ENCODE measurements around the gene PDE6D. TPM values are rescaled to one million over a fixed set of nuclear protein-coding genes. Genes with fewer than 3 reads are reported as not detected.
"Not testable (repeated sequence)": the region's sequence is repeated elsewhere in the genome, so short reads cannot be mapped to it uniquely, and the experiment has no call there.

PDE6D gene
- total and polyA plus RNA-seq, 2 donors (not counting 1 experiment from before 2014, with no cell fraction given) = 31.9 to 36.5 TPM

- DNase-seq (no peak), ATAC-seq (ENCODE audit: low read depth) (no peak)
- POLR2A ChIA-PET = interaction anchor here (0.7 kb wide), 1 partner anchor 89 kb away, joined by 6 read pairs; no protein-coding TSS in a partner anchor
- H3K79me2 ChIP-seq (ENCODE audit: control insufficient read depth, insufficient read depth, low read length) = no peaks in the 10 kb centered on the region
- H3K4me2 ChIP-seq (replicated peaks; ENCODE audit: low read depth, low read length, poor library complexity, severe bottlenecking) = no peak overlapping the region
- CTCF ChIA-PET = no interaction called here
- no CpG with 5 or more reads among the region's 4 CpGs for WGBS (ENCODE audit: insufficient coverage)
- TF ChIP-seq CTCF (IDR thresholded peaks at IDR 0.05) (no peak), EZH2 (IDR thresholded peaks at IDR 0.05; ENCODE audit: borderline replicate concordance, insufficient read depth, low read depth, low read length, poor library complexity, severe bottlenecking) (no peak)
- H3K4me1 Mint-ChIP-seq = no peaks in the 10 kb centered on the region
- no peak overlapping the region for H3K4me3 ChIP-seq (ENCODE audit: control extremely low read depth in 1 of 5, extremely low read depth in 1 of 5, insufficient read depth in 1 of 5, low read depth in 2 of 5, low read length in 4 of 5)
- no peaks in the 10 kb centered on the region for H3K9me3 Mint-ChIP-seq (ENCODE audit: insufficient read depth)
- no peaks in the 10 kb centered on the region for H3K36me3 ChIP-seq (replicated peaks in 1 of 2; ENCODE audit: control extremely low read depth in 1 of 2, control insufficient read depth in 1 of 2, extremely low read depth in 1 of 2, insufficient read depth in 2 of 2, low read length in 1 of 2)
- H3K4me3 Mint-ChIP-seq = no peak overlapping the region
- H3K27me3 Mint-ChIP-seq = no peaks in the 10 kb centered on the region
- no peaks in the 10 kb centered on the region for H3K27me3 ChIP-seq (replicated peaks in 1 of 4; ENCODE audit: control extremely low read depth in 1 of 4, control insufficient read depth in 3 of 4, insufficient read depth in 4 of 4, low read length in 3 of 4)
- no peaks in the 10 kb centered on the region for H3K4me1 ChIP-seq (ENCODE audit: control insufficient read depth in 2 of 2, insufficient read depth in 2 of 2, low read length in 2 of 2)
- H2AFZ ChIP-seq (ENCODE audit: insufficient read depth, low read depth, low read length, poor library complexity, severe bottlenecking) = no peak overlapping the region
- H3K27ac ChIP-seq (ENCODE audit: low read length in 2 of 2) = no peak overlapping the region
- intact Hi-C loops (cut with micrococcal nuclease) = no loop called here
- no peak overlapping the region for H3K27ac Mint-ChIP-seq
- H4K20me1 ChIP-seq (ENCODE audit: control insufficient read depth, insufficient read depth, low read length, poor library complexity, severe bottlenecking) = no peaks in the 10 kb centered on the region
- no peak overlapping the region for H3K9ac ChIP-seq (ENCODE audit: low read length)
- no peaks in the 10 kb centered on the region for H3K9me3 ChIP-seq (ENCODE audit: control extremely low read depth in 1 of 3, control insufficient read depth in 2 of 3, insufficient read depth in 1 of 3, low read length in 2 of 3)
Measured at GRCh38 chr2:231751042-231751815, 29.9 kb downstream of the PDE6D start.

- H3K4me2 ChIP-seq (replicated peaks; ENCODE audit: low read depth, low read length, poor library complexity, severe bottlenecking); H3K27ac Mint-ChIP-seq; H2AFZ ChIP-seq (ENCODE audit: insufficient read depth, low read depth, low read length, poor library complexity, severe bottlenecking); H3K4me1 Mint-ChIP-seq; H3K4me3 ChIP-seq (ENCODE audit: control extremely low read depth in 1 of 5, extremely low read depth in 1 of 5, insufficient read depth in 1 of 5, low read depth in 2 of 5, low read length in 4 of 5); intact Hi-C loops (cut with micrococcal nuclease); H3K9ac ChIP-seq (ENCODE audit: low read length); DNase-seq; H3K79me2 ChIP-seq (ENCODE audit: control insufficient read depth, insufficient read depth, low read length); H3K4me3 Mint-ChIP-seq; H3K27ac ChIP-seq (ENCODE audit: low read length in 2 of 2); H3K36me3 ChIP-seq (replicated peaks in 1 of 2; ENCODE audit: control extremely low read depth in 1 of 2, control insufficient read depth in 1 of 2, extremely low read depth in 1 of 2, insufficient read depth in 2 of 2, low read length in 1 of 2); H3K9me3 Mint-ChIP-seq (ENCODE audit: insufficient read depth); H4K20me1 ChIP-seq (ENCODE audit: control insufficient read depth, insufficient read depth, low read length, poor library complexity, severe bottlenecking); H3K4me1 ChIP-seq (ENCODE audit: control insufficient read depth in 2 of 2, insufficient read depth in 2 of 2, low read length in 2 of 2); H3K9me3 ChIP-seq (ENCODE audit: control extremely low read depth in 1 of 3, control insufficient read depth in 2 of 3, insufficient read depth in 1 of 3, low read length in 2 of 3); H3K27me3 ChIP-seq (replicated peaks in 1 of 4; ENCODE audit: control extremely low read depth in 1 of 4, control insufficient read depth in 3 of 4, insufficient read depth in 4 of 4, low read length in 3 of 4); ATAC-seq (ENCODE audit: low read depth); H3K27me3 Mint-ChIP-seq: not testable (repeated sequence)
- ChIA-PET POLR2A (interaction anchor here (0.7 kb wide), 1 partner anchor 893 kb away, joined by 4 read pairs; no protein-coding TSS in a partner anchor), CTCF (interaction anchor here (0.7 kb wide), 1 partner anchor 20 kb away, joined by 3 read pairs; no protein-coding TSS in a partner anchor)
- 91% methylated on average over 10 of the region's 10 CpGs for WGBS (ENCODE audit: insufficient coverage)
Measured at GRCh38 chr2:231749016-231749415, 32.1 kb downstream of the PDE6D start.

DNA sequence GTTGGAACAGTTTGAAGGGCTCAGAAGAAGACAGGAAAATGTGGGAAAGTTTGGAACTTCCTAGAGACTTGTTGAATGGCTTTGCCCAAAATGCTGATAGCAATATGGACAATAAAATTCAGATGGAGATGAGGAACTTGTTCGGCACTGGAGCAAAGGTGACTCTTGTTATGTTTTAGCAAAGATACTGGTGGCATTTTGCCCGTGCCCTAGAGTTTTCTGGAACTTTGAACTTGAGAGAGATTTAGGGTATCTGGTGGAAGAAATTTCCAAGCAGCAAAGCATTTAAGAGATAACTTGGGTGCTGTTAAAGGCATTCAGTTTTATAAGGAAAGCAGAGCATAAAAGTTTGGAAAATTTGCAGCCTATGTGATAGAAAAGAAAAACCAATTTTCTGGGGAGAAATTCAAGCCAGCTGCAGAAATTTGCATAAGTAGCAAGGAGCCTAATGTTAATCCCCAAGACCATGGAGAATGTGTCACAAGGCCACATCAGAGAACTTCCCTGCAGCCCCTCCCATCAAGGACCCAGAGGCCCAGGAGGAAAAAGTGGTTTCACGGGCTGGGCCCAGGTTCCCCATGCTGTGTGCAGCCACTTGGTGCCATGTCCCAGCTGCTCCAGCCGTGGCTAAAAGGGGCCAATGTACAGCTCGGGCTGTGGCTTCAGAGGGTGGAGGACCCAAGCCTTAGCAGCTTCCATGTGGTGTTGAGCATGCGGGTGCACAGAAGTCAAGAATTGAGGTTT, 32.8 kb downstream of the PDE6D start:
- H3K4me1 ChIP-seq (ENCODE audit: control insufficient read depth in 2 of 2, insufficient read depth in 2 of 2, low read length in 2 of 2); CTCF ChIA-PET; H4K20me1 ChIP-seq (ENCODE audit: control insufficient read depth, insufficient read depth, low read length, poor library complexity, severe bottlenecking); H3K9me3 Mint-ChIP-seq (ENCODE audit: insufficient read depth); H3K27ac ChIP-seq (ENCODE audit: low read length in 2 of 2); H3K27me3 Mint-ChIP-seq; DNase-seq; H3K36me3 ChIP-seq (replicated peaks in 1 of 2; ENCODE audit: control extremely low read depth in 1 of 2, control insufficient read depth in 1 of 2, extremely low read depth in 1 of 2, insufficient read depth in 2 of 2, low read length in 1 of 2); POLR2A ChIA-PET; ATAC-seq (ENCODE audit: low read depth); H3K9ac ChIP-seq (ENCODE audit: low read length); H3K4me2 ChIP-seq (replicated peaks; ENCODE audit: low read depth, low read length, poor library complexity, severe bottlenecking); intact Hi-C loops (cut with micrococcal nuclease); H3K4me1 Mint-ChIP-seq; H3K4me3 Mint-ChIP-seq; H3K27me3 ChIP-seq (replicated peaks in 1 of 4; ENCODE audit: control extremely low read depth in 1 of 4, control insufficient read depth in 3 of 4, insufficient read depth in 4 of 4, low read length in 3 of 4); H3K4me3 ChIP-seq (ENCODE audit: control extremely low read depth in 1 of 5, extremely low read depth in 1 of 5, insufficient read depth in 1 of 5, low read depth in 2 of 5, low read length in 4 of 5); H2AFZ ChIP-seq (ENCODE audit: insufficient read depth, low read depth, low read length, poor library complexity, severe bottlenecking); H3K27ac Mint-ChIP-seq; H3K79me2 ChIP-seq (ENCODE audit: control insufficient read depth, insufficient read depth, low read length); H3K9me3 ChIP-seq (ENCODE audit: control extremely low read depth in 1 of 3, control insufficient read depth in 2 of 3, insufficient read depth in 1 of 3, low read length in 2 of 3): not testable (repeated sequence)
- 51% methylated on average over 6 of the region's 6 CpGs for WGBS (ENCODE audit: insufficient coverage)
